RWPE2 (cell line): ENCODE data around the gene SYNPO2L.
A peak's percentile ranks its signal among the peaks of the same experiment; 100 is the strongest.

Experiments
- ATAC-seq: fragments of 200-7000 bp; cut with Tn5 transposase; 3 replicates; pipeline ENCODE4 v1.9.1; 2021; ENCODE audit warnings: low read depth
- DNase-seq: peaks from one replicate; pipeline ENCODE4 v3.0.0-alpha.2; 2020; ENCODE audit warnings: low spot score
- H3K27ac ChIP-seq: fragments of 450-650 bp; 2 replicates; pipeline ENCODE4 v1.5.1; 2017; ENCODE audit warnings: mild to moderate bottlenecking; ENCODE audit not compliant: poor library complexity, severe bottlenecking
- H3K27me3 ChIP-seq: fragments of 250-450 bp; sonication (Bioruptor Pico); 2 replicates; pipeline ENCODE4 v1.5.1; 2021; ENCODE audit warnings: mild to moderate bottlenecking, moderate library complexity; ENCODE audit not compliant: insufficient read depth, poor library complexity, severe bottlenecking
- H3K36me3 ChIP-seq: fragments of 250-450 bp; sonication (Bioruptor Pico); 2 replicates; pipeline ENCODE4 v1.5.1; 2020; ENCODE audit warnings: low read depth, mild to moderate bottlenecking, moderate library complexity
- H3K4me1 ChIP-seq: fragments of 250-450 bp; sonication (Bioruptor Pico); 2 replicates; pipeline ENCODE4 v1.5.1; 2021; ENCODE audit warnings: mild to moderate bottlenecking, moderate library complexity; ENCODE audit not compliant: insufficient read depth, poor library complexity, severe bottlenecking
- H3K4me3 ChIP-seq: fragments of 250-450 bp; sonication (Bioruptor Pico); 2 replicates; pipeline ENCODE4 v1.5.1; 2021; ENCODE audit warnings: mild to moderate bottlenecking, moderate library complexity; ENCODE audit not compliant: severe bottlenecking
- H3K9me3 ChIP-seq: fragments of 250-450 bp; sonication (Bioruptor Pico); 2 replicates; pipeline ENCODE4 v1.5.1; 2021; ENCODE audit warnings: mild to moderate bottlenecking, moderate library complexity; ENCODE audit not compliant: severe bottlenecking
- CTCF ChIP-seq: fragments of 450-650 bp; IDR thresholded peaks from one replicate; pipeline ENCODE4 v1.5.1; 2017; ENCODE audit warnings: mild to moderate bottlenecking, moderate library complexity; ENCODE audit not compliant: poor library complexity, severe bottlenecking

SYNPO2L gene

GRCh38 chr10:73614720-73615119 lies 41.1 kb downstream of the SYNPO2L start:
- no peak for TF ChIP-seq CTCF
- Histone ChIP-seq H3K9me3 (no peaks in the 10 kb centered on the region), H3K4me1 (no peaks in the 10 kb centered on the region), H3K4me3 (no peak overlapping the region), H3K27ac (no peak overlapping the region), H3K27me3 (no peaks in the 10 kb centered on the region), H3K36me3 (no peaks in the 10 kb centered on the region)
- ATAC-seq (no peak), DNase-seq (no peak)

- Histone ChIP-seq H3K27ac (no peak overlapping the region), H3K4me3 (no peak overlapping the region), H3K9me3 (no peaks in the 10 kb centered on the region), H3K4me1 (no peaks in the 10 kb centered on the region), H3K36me3 (no peaks in the 10 kb centered on the region), H3K27me3 (no peaks in the 10 kb centered on the region)
- TF ChIP-seq CTCF = no peak
- no peak for ATAC-seq
- DNase-seq = no peak
Measured at GRCh38 chr10:73609116-73609515, 46.7 kb downstream of the SYNPO2L start.

- DNase-seq = peak; percentile 66
- no peaks in the 10 kb centered on the region for H3K9me3 ChIP-seq
- no peaks in the 10 kb centered on the region for H3K27me3 ChIP-seq
- peak; percentile 99 for ATAC-seq
- H3K27ac ChIP-seq = peak overlapping the region; percentile 55
- TF ChIP-seq CTCF = no peak
- no peak overlapping the region for H3K4me3 ChIP-seq
- peaks cover 21% of the 10 kb centered on the region for H3K4me1 ChIP-seq
- H3K36me3 ChIP-seq = no peaks in the 10 kb centered on the region
Measured at GRCh38 chr10:73601486-73601921, 54.3 kb downstream of the SYNPO2L start.

GRCh38 chr10:73597346-73597745 lies 58.5 kb downstream of the SYNPO2L start:
- ATAC-seq = no peak
- peak overlapping the region; percentile 7 for H3K27ac ChIP-seq

More at GRCh38 chr10:73597346-73597745, 58.5 kb downstream of the SYNPO2L start:
- Histone ChIP-seq H3K36me3 (no peaks in the 10 kb centered on the region), H3K4me1 (peaks cover 21% of the 10 kb centered on the region), H3K27me3 (no peaks in the 10 kb centered on the region), H3K4me3 (no peak overlapping the region), H3K9me3 (no peaks in the 10 kb centered on the region)
- TF ChIP-seq CTCF = no peak
- DNase-seq = no peak
